Heart left ventricle (tissue), 16 donors: ENCODE results near the gene MBP. TPM values are rescaled to one million over a fixed set of nuclear protein-coding genes. Genes with fewer than 3 reads are reported as not detected.

Experiments used
- ATAC-seq, 4 donors: fragments of 200-7000 bp; cut with Tn5 transposase; one replicate each; pipeline ENCODE4 v1.9.1; 2020 to 2022; ENCODE audit warnings: moderate library complexity in 4 of 4, mild to moderate bottlenecking in 3 of 4, moderate number of reproducible peaks in 1 of 4
- DNase-seq, 5 donors: peaks; one replicate each; pipeline ENCODE4 v3.0.0-alpha.2; 2020
- H3K27ac ChIP-seq, 12 donors: fragments of 200-600 bp; sonication (generic) in 4 of 12; one replicate each; pipeline versions ENCODE4 v1.5.0 to v1.8.0; 2016 to 2022; ENCODE audit warnings: mild to moderate bottlenecking in 2 of 12
- H3K27me3 ChIP-seq, 9 donors: fragments of 200-600 bp; sonication (generic) in 2 of 9; one replicate each; pipeline versions ENCODE4 v1.5.1 to v1.8.0; 2016 to 2022; ENCODE audit warnings: mild to moderate bottlenecking in 3 of 9
- H3K36me3 ChIP-seq, 9 donors: fragments of 200-600 bp; sonication (generic) in 2 of 9; one replicate each; pipeline versions ENCODE4 v1.5.0 to v1.8.0; 2018 to 2022; ENCODE audit warnings: mild to moderate bottlenecking in 2 of 9
- H3K4me1 ChIP-seq, 12 donors: fragments of 200-600 bp; sonication (generic) in 4 of 12; one replicate each; pipeline versions ENCODE4 v1.5.0 to v1.8.0; 2016 to 2022; ENCODE audit warnings: mild to moderate bottlenecking in 3 of 12
- H3K4me3 ChIP-seq, 12 donors: fragments of 200-600 bp; sonication (generic) in 4 of 12; one replicate each; pipeline versions ENCODE4 v1.5.0 to v1.8.0; 2017 to 2022; ENCODE audit warnings: mild to moderate bottlenecking in 9 of 12, moderate library complexity in 4 of 12
- H3K9me3 ChIP-seq, 12 donors: fragments of 200-600 bp; sonication (generic) in 4 of 12; one replicate each; pipeline versions ENCODE4 v1.5.0 to v1.8.0; 2016 to 2022; ENCODE audit warnings: mild to moderate bottlenecking in 1 of 12
- CTCF ChIP-seq, 12 donors: fragments of 200-600 bp; sonication (generic) in 4 of 12; IDR thresholded peaks; one replicate each; pipeline versions ENCODE4 v1.5.0 to v1.8.0; 2018 to 2022; ENCODE audit warnings: antibody characterized with exemption in 12 of 12, mild to moderate bottlenecking in 5 of 12
- POLR2A ChIP-seq, 2 donors: fragments of 450-650 bp; IDR thresholded peaks; one replicate each; pipeline ENCODE4 v1.6.1; 2017; ENCODE audit warnings: antibody characterized with exemption in 2 of 2, mild to moderate bottlenecking in 2 of 2, moderate library complexity in 2 of 2
- WGBS, 4 donors: extraction: QIAGEN DNeasy Blood & Tissue Kit in 2 of 4; methylation state at CpG; one replicate each; pipeline versions ENCODE4 v1.1.5 to v1.1.7; 2013 to 2018; 5-methylcytosine and 5-hydroxymethylcytosine counted together
- intact Hi-C, 10 donors: fragments of 100-400 bp; cut with DNase I; formaldehyde crosslinking; loops; one replicate each; pipeline versions ENCODE4 v1.11.1 to v1.14.2; 2022
- polyA plus RNA-seq, 2 donors: library from polyadenylated mRNA; stranded (reverse); fragments of 200-250 nt; gene quantifications; one replicate each; pipeline ENCODE4 v1.2.3, GENCODE V29; 2013
- total RNA-seq, 9 donors: library from RNA; depleted of rRNA in 2 of 9; stranded (reverse); fragments of >200 nt in 2 of 9; fragmentation: NEBNext Ultra II Directional in 3 of 9; extraction: Animal tissue kit (Norgen Biotek cat#: 25700) in 3 of 9; gene quantifications; one replicate each; pipeline versions ENCODE4 v1.1.0 to v1.2.4, GENCODE V29; 2016 to 2023
- donor health status: ischemic (EF 13 %, LVEDD 7.1; RV severe dilation, severe dysfunction).
- donor health status: healthy with polysubstance abuse.
- donor health status: DM: no; HTN: yes; CAD: no.
- donor health status: DM: no; HTN: no; CAD: no.
- donor health status: ischemic (EF 25% LVEDD 6.9; RV normal size, moderate dysfunction).
- donor health status: ischemic (EF 25% LVEDD 5.7; RV mildly dilated, moderate dysfunction).
- donor health status: healthy.
- donor health status: DM: yes; HTN: yes; CAD: no.
- donor health status: ischemic (EF 35%, LVEDD 5.7; RV mildly dilated, moderate dysfunction).
- donor health status: nonischemic (EF 11% LVEDD 7.7; RV severe dilation, severe dysfunction).
- donor health status: DM: yes; HTN: yes; CAD: no.
- donor health status: PGD.
- donor health status: ischemic (EF 29% LVEDD 5.4; RV normal size, mild dysfunction).
- donor health status: nonischemic (EF 23%, LVEDD 6.1; RV moderate dilation, normal function).

MBP gene
- total and polyA plus RNA-seq, 11 donors: 7.7 to 93.0 (median 31.8) TPM

GRCh38 chr18:77177009-77177408 lies 44.4 kb upstream of the MBP start:
- Histone ChIP-seq H3K4me3 (no peak overlapping the region), H3K27me3 (no peaks in the 10 kb centered on the region), H3K36me3 (no peaks in the 10 kb centered on the region), H3K27ac (no peak overlapping the region), H3K4me1 (peaks cover 0 to 4% (median 0%) of the 10 kb centered on the region in 12 donors), H3K9me3 (no peaks in the 10 kb centered on the region)
- intact Hi-C loops: no loop called here
- TF ChIP-seq CTCF (IDR thresholded peaks at IDR 0.05): no peak
- no peak for TF ChIP-seq POLR2A (IDR thresholded peaks at IDR 0.05)
- DNase-seq (no peak), ATAC-seq (no peak)
- 64 to 96% (median 92%) methylated on average over 1 of the region's 1 CpG for WGBS, 4 donors

- Histone ChIP-seq H3K27ac (no peak overlapping the region), H3K9me3 (no peaks in the 10 kb centered on the region), H3K4me3 (no peak overlapping the region), H3K36me3 (no peaks in the 10 kb centered on the region), H3K4me1 (peaks cover 0 to 4% (median 0%) of the 10 kb centered on the region in 12 donors), H3K27me3 (no peaks in the 10 kb centered on the region)
- TF ChIP-seq POLR2A (IDR thresholded peaks at IDR 0.05): no peak
- TF ChIP-seq CTCF (IDR thresholded peaks at IDR 0.05): no peak
- intact Hi-C loops: no loop called here
- 66 to 74% (median 69%) methylated on average over 12 of the region's 12 CpGs for WGBS, 4 donors
- DNase-seq: no peak
- no peak for ATAC-seq
Measured at GRCh38 chr18:77173275-77174030, 40.9 kb upstream of the MBP start.

GRCh38 chr18:77170890-77171410 lies 38.4 kb upstream of the MBP start:
- Histone ChIP-seq H3K4me1 (no peaks in the 10 kb centered on the region), H3K27me3 (peaks cover 0 to under 1% (median 0%) of the 10 kb centered on the region in 9 donors), H3K36me3 (no peaks in the 10 kb centered on the region), H3K9me3 (no peaks in the 10 kb centered on the region), H3K4me3 (no peak overlapping the region), H3K27ac (no peak overlapping the region)
- ATAC-seq (no peak), DNase-seq (no peak)
- intact Hi-C loops: no loop called here
- TF ChIP-seq POLR2A (IDR thresholded peaks at IDR 0.05) (no peak), CTCF (IDR thresholded peaks at IDR 0.05) (no peak)
- WGBS, 4 donors: 64 to 69% (median 68%) methylated on average over 8 of the region's 8 CpGs

GRCh38 chr18:77168811-77169311 lies 36.3 kb upstream of the MBP start:
- Histone ChIP-seq H3K27me3 (peaks cover 0 to 14% (median 0%) of the 10 kb centered on the region in 9 donors), H3K4me1 (peaks cover 0 to 5% (median 0%) of the 10 kb centered on the region in 12 donors), H3K36me3 (no peaks in the 10 kb centered on the region), H3K9me3 (no peaks in the 10 kb centered on the region), H3K27ac (no peak overlapping the region), H3K4me3 (no peak overlapping the region)
- DNase-seq (no peak), ATAC-seq (no peak)
- TF ChIP-seq CTCF (IDR thresholded peaks at IDR 0.05) (no peak), POLR2A (IDR thresholded peaks at IDR 0.05) (no peak)
- 78 to 92% (median 83%) methylated on average over 13 to 15 of the region's 15 CpGs for WGBS, 4 donors
- intact Hi-C loops: no loop called here
